Measurements from ENCODE around the gene A2ML1. TPM values are rescaled to one million over a fixed set of nuclear protein-coding genes. Genes with fewer than 3 reads are reported as not detected.
"Not testable (repeated sequence)": the region's sequence is repeated elsewhere in the genome, so short reads cannot be mapped to it uniquely, and the experiment has no call there.

The A2ML1 gene
- total and polyA plus RNA-seq, 2 experiments from 2014 or later: not detected

GRCh38 chr12:8794611-8795010, 27.8 kb upstream of the A2ML1 start:
- in situ Hi-C loops (cut with MboI); H3K4me1 ChIP-seq (ENCODE audit: insufficient read depth); DNase-seq; H3K79me2 ChIP-seq (ENCODE audit: insufficient read depth); H3K9ac ChIP-seq; H3K27ac ChIP-seq; H3K4me3 ChIP-seq; H3K9me3 ChIP-seq (ENCODE audit: low read depth); H3K4me2 ChIP-seq (ENCODE audit: unreplicated experiment); H3K36me3 ChIP-seq (ENCODE audit: low read depth); H3F3A ChIP-seq (ENCODE audit: insufficient read depth); H3K27me3 ChIP-seq (replicated peaks; ENCODE audit: insufficient read depth); H2AFZ ChIP-seq; H4K20me1 ChIP-seq (ENCODE audit: insufficient read depth); H3K9me2 ChIP-seq (ENCODE audit: insufficient read depth): not testable (repeated sequence)
- WGBS, 2 experiments (ENCODE audit: low coverage in 1 of 2, low lambda C conversion rate in 2 of 2, missing lambda C conversion rate in 2 of 2): 87 to 88% methylated on average over 16 to 17 of the region's 21 CpGs

GRCh38 chr12:8796831-8797626, 25.4 kb upstream of the A2ML1 start:
- H3K27me3 ChIP-seq (replicated peaks; ENCODE audit: insufficient read depth): no peaks in the 10 kb centered on the region
- H3K79me2 ChIP-seq (ENCODE audit: insufficient read depth): no peaks in the 10 kb centered on the region
- no peak for DNase-seq
- no peak overlapping the region for H3K27ac ChIP-seq
- H3K4me3 ChIP-seq: no peak overlapping the region
- H4K20me1 ChIP-seq (ENCODE audit: insufficient read depth): no peaks in the 10 kb centered on the region
- no peaks in the 10 kb centered on the region for H3F3A ChIP-seq (ENCODE audit: insufficient read depth)
- H2AFZ ChIP-seq: no peak overlapping the region
- H3K36me3 ChIP-seq (ENCODE audit: low read depth): no peaks in the 10 kb centered on the region
- no peak overlapping the region for H3K9ac ChIP-seq
- WGBS, 2 experiments (ENCODE audit: low coverage in 1 of 2, low lambda C conversion rate in 2 of 2, missing lambda C conversion rate in 2 of 2): 38 to 49% methylated on average over 5 of the region's 5 CpGs
- H3K4me2 ChIP-seq (ENCODE audit: unreplicated experiment): no peak overlapping the region
- TF ChIP-seq EZH2phosphoT487 (IDR thresholded peaks at IDR 0.05; ENCODE audit: insufficient read depth, low read depth): no peak
- TF ChIP-seq EZH2 (IDR thresholded peaks at IDR 0.05; ENCODE audit: insufficient read depth, poor library complexity, severe bottlenecking): no peak
- H3K4me1 ChIP-seq (ENCODE audit: insufficient read depth): no peaks in the 10 kb centered on the region
- in situ Hi-C loops (cut with MboI): no loop called here
- H3K9me3 ChIP-seq (ENCODE audit: low read depth): no peaks in the 10 kb centered on the region
- H3K9me2 ChIP-seq (ENCODE audit: insufficient read depth): no peaks in the 10 kb centered on the region

DNA sequence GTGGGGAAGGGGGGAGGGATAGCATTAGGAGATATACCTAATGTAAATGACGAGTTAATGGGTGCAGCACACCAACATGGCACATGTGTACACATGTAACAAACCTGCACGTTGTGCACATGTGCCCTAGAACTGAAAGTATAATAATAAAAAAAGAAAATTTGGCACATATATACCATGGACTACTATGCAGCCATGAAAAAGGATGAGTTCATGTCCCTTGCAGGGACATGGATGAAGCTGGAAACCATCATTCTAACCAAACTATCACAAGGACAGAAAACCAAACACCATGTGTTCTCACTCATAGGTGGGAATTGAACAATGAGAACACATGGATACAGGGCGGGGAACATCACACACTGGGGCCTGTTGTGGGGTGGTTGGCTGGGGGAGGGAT, 21.2 kb upstream of the A2ML1 start:
- DNase-seq; H3K4me3 ChIP-seq; H3K9ac ChIP-seq; H3K4me1 ChIP-seq (ENCODE audit: insufficient read depth); H3F3A ChIP-seq (ENCODE audit: insufficient read depth); H3K79me2 ChIP-seq (ENCODE audit: insufficient read depth); H3K9me3 ChIP-seq (ENCODE audit: low read depth); H3K27me3 ChIP-seq (replicated peaks; ENCODE audit: insufficient read depth); H3K9me2 ChIP-seq (ENCODE audit: insufficient read depth); H2AFZ ChIP-seq; H3K36me3 ChIP-seq (ENCODE audit: low read depth); H4K20me1 ChIP-seq (ENCODE audit: insufficient read depth); H3K27ac ChIP-seq; in situ Hi-C loops (cut with MboI); H3K4me2 ChIP-seq (ENCODE audit: unreplicated experiment): not testable (repeated sequence)
- 56 to 66% methylated on average over 3 of the region's 3 CpGs for WGBS, 2 experiments (ENCODE audit: low coverage in 1 of 2, low lambda C conversion rate in 2 of 2, missing lambda C conversion rate in 2 of 2)

DNA sequence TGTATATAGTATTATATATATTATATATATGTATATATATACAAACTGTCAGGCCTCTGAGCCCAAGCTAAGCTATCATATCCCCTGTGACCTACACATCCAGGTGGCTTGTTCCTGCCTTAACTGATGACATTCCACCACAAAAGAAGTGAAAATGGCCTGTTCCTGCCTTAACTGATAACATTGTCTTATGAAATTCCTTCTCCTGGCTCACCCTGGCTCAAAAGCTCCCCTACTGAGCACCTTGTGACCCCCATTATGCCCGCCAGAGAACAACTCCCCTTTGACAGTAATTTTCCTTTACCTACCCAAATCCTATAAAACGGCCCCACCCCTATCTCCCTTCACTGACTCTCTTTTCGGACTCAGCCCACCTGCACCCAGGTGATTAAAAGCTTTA, 17.6 kb upstream of the A2ML1 start:
- H2AFZ ChIP-seq; H4K20me1 ChIP-seq (ENCODE audit: insufficient read depth); H3F3A ChIP-seq (ENCODE audit: insufficient read depth); DNase-seq; H3K79me2 ChIP-seq (ENCODE audit: insufficient read depth); H3K36me3 ChIP-seq (ENCODE audit: low read depth); H3K27ac ChIP-seq; H3K9ac ChIP-seq; H3K27me3 ChIP-seq (replicated peaks; ENCODE audit: insufficient read depth); H3K4me1 ChIP-seq (ENCODE audit: insufficient read depth); H3K4me2 ChIP-seq (ENCODE audit: unreplicated experiment); H3K9me3 ChIP-seq (ENCODE audit: low read depth); H3K4me3 ChIP-seq; in situ Hi-C loops (cut with MboI); H3K9me2 ChIP-seq (ENCODE audit: insufficient read depth): not testable (repeated sequence)
- WGBS, 2 experiments (ENCODE audit: low coverage in 1 of 2, low lambda C conversion rate in 2 of 2, missing lambda C conversion rate in 2 of 2): 48 to 51% methylated on average over 3 of the region's 3 CpGs

DNA sequence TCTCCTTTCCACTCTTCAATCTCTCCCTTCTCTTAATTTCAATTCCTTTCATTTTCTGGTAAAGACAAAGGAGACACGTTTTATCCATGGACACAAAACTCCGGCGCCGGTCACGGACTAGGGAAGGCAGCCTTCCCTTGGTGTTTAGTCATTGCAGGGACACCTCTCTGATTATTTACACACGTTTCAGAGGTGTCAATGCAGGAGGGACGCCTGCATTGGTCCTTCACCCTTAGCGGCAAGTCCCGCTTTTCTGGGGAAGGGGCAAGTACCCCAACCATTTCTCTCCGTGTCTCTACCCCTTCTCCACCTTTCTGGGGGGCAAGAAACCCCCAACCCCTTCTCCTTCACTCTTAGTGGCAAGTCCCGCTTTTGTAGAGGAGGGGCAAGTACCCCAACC, 16.9 kb upstream of the A2ML1 start:
- H2AFZ ChIP-seq; H3K79me2 ChIP-seq (ENCODE audit: insufficient read depth); H3K9ac ChIP-seq; H3K4me2 ChIP-seq (ENCODE audit: unreplicated experiment); H3K27ac ChIP-seq; H3K4me3 ChIP-seq; in situ Hi-C loops (cut with MboI); H3K27me3 ChIP-seq (replicated peaks; ENCODE audit: insufficient read depth); H3K9me3 ChIP-seq (ENCODE audit: low read depth); H4K20me1 ChIP-seq (ENCODE audit: insufficient read depth); H3K4me1 ChIP-seq (ENCODE audit: insufficient read depth); DNase-seq; H3K9me2 ChIP-seq (ENCODE audit: insufficient read depth); H3F3A ChIP-seq (ENCODE audit: insufficient read depth); H3K36me3 ChIP-seq (ENCODE audit: low read depth): not testable (repeated sequence)
- WGBS, 2 experiments (ENCODE audit: low coverage in 1 of 2, low lambda C conversion rate in 2 of 2, missing lambda C conversion rate in 2 of 2): 64 to 67% methylated on average over 11 of the region's 11 CpGs

- H3K79me2 ChIP-seq (ENCODE audit: insufficient read depth); H3K4me2 ChIP-seq (ENCODE audit: unreplicated experiment); H3K27ac ChIP-seq; H3K4me1 ChIP-seq (ENCODE audit: insufficient read depth); H3K9ac ChIP-seq; H3F3A ChIP-seq (ENCODE audit: insufficient read depth); H4K20me1 ChIP-seq (ENCODE audit: insufficient read depth); H3K9me3 ChIP-seq (ENCODE audit: low read depth); H3K9me2 ChIP-seq (ENCODE audit: insufficient read depth); H3K36me3 ChIP-seq (ENCODE audit: low read depth); H3K4me3 ChIP-seq; H2AFZ ChIP-seq; in situ Hi-C loops (cut with MboI); H3K27me3 ChIP-seq (replicated peaks; ENCODE audit: insufficient read depth); DNase-seq: not testable (repeated sequence)
- WGBS, 2 experiments (ENCODE audit: low coverage in 1 of 2, low lambda C conversion rate in 2 of 2, missing lambda C conversion rate in 2 of 2): 73 to 74% methylated on average over 11 of the region's 11 CpGs
Measured at GRCh38 chr12:8807084-8807483, 15.3 kb upstream of the A2ML1 start.

DNA sequence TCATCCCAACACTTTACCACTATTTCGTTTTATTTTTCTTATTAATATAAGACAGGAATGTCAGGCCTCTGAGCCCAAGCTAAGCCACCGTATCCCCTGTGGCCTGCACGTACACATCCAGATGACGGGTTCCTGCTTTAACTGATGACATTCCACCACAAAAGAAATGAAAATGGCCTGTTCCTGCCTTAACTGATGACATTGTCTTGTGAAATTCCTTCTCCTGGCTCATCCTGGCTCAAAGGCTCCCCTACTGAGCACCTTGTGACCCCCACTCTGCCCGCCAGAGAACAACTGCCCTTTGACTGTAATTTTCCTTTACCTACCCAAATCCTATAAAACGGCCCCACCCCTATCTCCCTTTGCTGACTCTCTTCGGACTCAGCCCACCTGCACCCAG, 12.3 kb upstream of the A2ML1 start:
- H3K4me2 ChIP-seq (ENCODE audit: unreplicated experiment); H3K9me2 ChIP-seq (ENCODE audit: insufficient read depth); H3K4me1 ChIP-seq (ENCODE audit: insufficient read depth); H3K27ac ChIP-seq; H3K9me3 ChIP-seq (ENCODE audit: low read depth); in situ Hi-C loops (cut with MboI); H3K36me3 ChIP-seq (ENCODE audit: low read depth); H2AFZ ChIP-seq; H3K79me2 ChIP-seq (ENCODE audit: insufficient read depth); DNase-seq; H3K27me3 ChIP-seq (replicated peaks; ENCODE audit: insufficient read depth); H3K4me3 ChIP-seq; H3F3A ChIP-seq (ENCODE audit: insufficient read depth); H3K9ac ChIP-seq; H4K20me1 ChIP-seq (ENCODE audit: insufficient read depth): not testable (repeated sequence)
- WGBS, 2 experiments (ENCODE audit: low coverage in 1 of 2, low lambda C conversion rate in 2 of 2, missing lambda C conversion rate in 2 of 2): 73 to 75% methylated on average over 7 of the region's 7 CpGs

Data from GM23248 (cell line).